OCI-LY1 (cell line): Measurements from ENCODE around the gene RPS21.

Experiments used
- H2AFZ ChIP-seq: fragments of 200-600 bp; sonication (generic), shearing (Covaris generic); 2 replicates; pipeline ENCODE4 v1.6.0; 2014; ENCODE audit warnings: antibody characterized with exemption, mild to moderate bottlenecking, low read length
- H3F3A ChIP-seq: fragments of 200-600 bp; sonication (generic), shearing (Covaris generic); 2 replicates; pipeline ENCODE4 v1.6.0; 2014; ENCODE audit warnings: mild to moderate bottlenecking, antibody characterized with exemption, low read length, moderate library complexity; ENCODE audit not compliant: insufficient read depth
- H3K27ac ChIP-seq: fragments of 200-600 bp; sonication (generic); 2 replicates; pipeline ENCODE4 v1.5.1; 2014; ENCODE audit warnings: low read length, mixed run types, mild to moderate bottlenecking, low read depth; ENCODE audit not compliant: poor library complexity, severe bottlenecking
- H3K27me3 ChIP-seq: fragments of 200-600 bp; sonication (generic); 2 replicates; pipeline ENCODE4 v1.6.0; 2014; ENCODE audit warnings: antibody characterized with exemption, mild to moderate bottlenecking, low read length, moderate library complexity; ENCODE audit not compliant: insufficient read depth
- H3K36me3 ChIP-seq: fragments of 200-600 bp; sonication (generic); 2 replicates; pipeline ENCODE4 v1.6.1; 2014; ENCODE audit warnings: mild to moderate bottlenecking, antibody characterized with exemption, low read length, moderate library complexity, mixed read lengths; ENCODE audit not compliant: insufficient read depth
- H3K4me1 ChIP-seq: fragments of 200-600 bp; sonication (generic); 2 replicates; pipeline ENCODE4 v1.5.1; 2014; ENCODE audit warnings: mild to moderate bottlenecking, low read length, moderate library complexity; ENCODE audit not compliant: insufficient read depth, severe bottlenecking
- H3K4me2 ChIP-seq: fragments of 200-600 bp; sonication (generic), shearing (Covaris generic); 2 replicates; pipeline ENCODE4 v1.6.1; 2014; ENCODE audit warnings: low read length
- H3K4me3 ChIP-seq: fragments of 200-600 bp; sonication (generic); 2 replicates; pipeline ENCODE4 v1.5.1; 2014; ENCODE audit warnings: low read length, low read depth, mild to moderate bottlenecking, mixed read lengths; ENCODE audit not compliant: poor library complexity, severe bottlenecking
- H3K79me2 ChIP-seq: fragments of 200-600 bp; shearing (Covaris generic); 2 replicates; pipeline ENCODE4 v1.6.1; 2016; ENCODE audit warnings: mixed run types, low read length, mixed read lengths; ENCODE audit not compliant: insufficient read depth
- H3K9ac ChIP-seq: fragments of 200-600 bp; sonication (generic), shearing (Covaris generic); 2 replicates; pipeline ENCODE4 v1.6.1; 2014; ENCODE audit warnings: mild to moderate bottlenecking, low read length, mixed read lengths
- H3K9me2 ChIP-seq: fragments of 200-600 bp; sonication (generic), shearing (Covaris generic); 2 replicates; pipeline ENCODE4 v1.6.1; 2014; ENCODE audit warnings: low read depth, mild to moderate bottlenecking, low read length, mixed read lengths
- H3K9me3 ChIP-seq: fragments of 200-600 bp; shearing (Covaris generic); 2 replicates; pipeline ENCODE4 v1.6.1; 2014; ENCODE audit warnings: low read length, mixed read lengths
- H4K20me1 ChIP-seq: fragments of 200-600 bp; sonication (generic), shearing (Covaris generic); 2 replicates; pipeline ENCODE4 v1.6.0; 2016; ENCODE audit warnings: mild to moderate bottlenecking, low read length; ENCODE audit not compliant: insufficient read depth
- EZH2 ChIP-seq: fragments of 200-600 bp; sonication (generic), shearing (Covaris generic); IDR thresholded peaks from 2 replicates; pipeline ENCODE4 v1.8.0; 2017; ENCODE audit warnings: borderline replicate concordance, mixed run types, mild to moderate bottlenecking, antibody characterized with exemption, low read length, moderate library complexity, mixed read lengths
- TF ChIP-seq, protein P1 (sequence below): fragments of 200-600 bp; sonication (generic), shearing (Covaris generic); IDR thresholded peaks from 2 replicates; pipeline ENCODE4 v1.5.1; 2017; ENCODE audit warnings: mild to moderate bottlenecking, antibody characterized with exemption, low read length, moderate library complexity, mixed read lengths

RPS21 gene

DNA sequence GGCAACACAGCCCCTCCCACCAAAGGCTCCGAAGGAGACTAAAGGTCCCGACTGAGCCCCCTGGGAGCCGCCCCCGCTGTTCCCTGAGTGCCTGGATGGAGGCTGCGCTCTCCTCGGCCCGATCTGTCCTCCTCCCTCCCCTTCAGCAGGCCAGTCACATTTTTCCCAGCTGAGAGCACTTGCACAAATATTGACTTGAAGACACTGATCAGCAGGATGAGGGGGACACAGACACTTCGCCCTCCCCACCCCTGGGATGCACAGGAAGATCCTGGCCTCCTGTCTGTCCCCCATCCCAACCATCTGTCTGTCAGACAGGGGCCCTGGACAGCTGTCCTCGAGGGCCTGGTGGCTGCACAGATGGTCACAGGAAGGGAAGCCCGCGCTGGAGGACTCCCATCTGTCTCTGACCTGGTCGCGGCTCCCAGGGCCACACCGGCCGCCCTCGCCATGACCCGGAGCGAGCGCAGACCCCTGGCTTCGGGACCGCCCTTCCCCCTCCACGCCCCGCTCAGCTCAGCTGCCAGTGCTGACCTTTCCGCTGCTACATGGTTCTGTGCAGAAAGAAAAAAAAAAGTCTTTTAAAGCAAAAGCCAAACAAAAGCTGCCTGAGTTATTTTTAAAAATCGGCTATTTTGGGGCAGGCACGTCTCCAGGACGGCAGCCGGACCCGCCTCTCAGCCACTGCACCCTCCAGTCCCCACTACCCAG lies 30.9 kb upstream of the RPS21 start:
- Histone ChIP-seq H3K9me2 (no peaks in the 10 kb centered on the region), H3F3A (no peaks in the 10 kb centered on the region), H2AFZ (no peak overlapping the region), H3K79me2 (no peaks in the 10 kb centered on the region), H3K9me3 (no peaks in the 10 kb centered on the region), H4K20me1 (no peaks in the 10 kb centered on the region), H3K4me1 (no peaks in the 10 kb centered on the region), H3K4me2 (no peak overlapping the region), H3K4me3 (no peak overlapping the region), H3K27ac (no peak overlapping the region), H3K36me3 (no peaks in the 10 kb centered on the region), H3K9ac (no peak overlapping the region), H3K27me3 (peaks cover 7% of the 10 kb centered on the region; the same call in 1 of the 2 replicates)
- no peak for TF ChIP-seq EZH2
- TF ChIP-seq, protein P1, sequence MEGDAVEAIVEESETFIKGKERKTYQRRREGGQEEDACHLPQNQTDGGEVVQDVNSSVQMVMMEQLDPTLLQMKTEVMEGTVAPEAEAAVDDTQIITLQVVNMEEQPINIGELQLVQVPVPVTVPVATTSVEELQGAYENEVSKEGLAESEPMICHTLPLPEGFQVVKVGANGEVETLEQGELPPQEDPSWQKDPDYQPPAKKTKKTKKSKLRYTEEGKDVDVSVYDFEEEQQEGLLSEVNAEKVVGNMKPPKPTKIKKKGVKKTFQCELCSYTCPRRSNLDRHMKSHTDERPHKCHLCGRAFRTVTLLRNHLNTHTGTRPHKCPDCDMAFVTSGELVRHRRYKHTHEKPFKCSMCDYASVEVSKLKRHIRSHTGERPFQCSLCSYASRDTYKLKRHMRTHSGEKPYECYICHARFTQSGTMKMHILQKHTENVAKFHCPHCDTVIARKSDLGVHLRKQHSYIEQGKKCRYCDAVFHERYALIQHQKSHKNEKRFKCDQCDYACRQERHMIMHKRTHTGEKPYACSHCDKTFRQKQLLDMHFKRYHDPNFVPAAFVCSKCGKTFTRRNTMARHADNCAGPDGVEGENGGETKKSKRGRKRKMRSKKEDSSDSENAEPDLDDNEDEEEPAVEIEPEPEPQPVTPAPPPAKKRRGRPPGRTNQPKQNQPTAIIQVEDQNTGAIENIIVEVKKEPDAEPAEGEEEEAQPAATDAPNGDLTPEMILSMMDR = no peak

DNA sequence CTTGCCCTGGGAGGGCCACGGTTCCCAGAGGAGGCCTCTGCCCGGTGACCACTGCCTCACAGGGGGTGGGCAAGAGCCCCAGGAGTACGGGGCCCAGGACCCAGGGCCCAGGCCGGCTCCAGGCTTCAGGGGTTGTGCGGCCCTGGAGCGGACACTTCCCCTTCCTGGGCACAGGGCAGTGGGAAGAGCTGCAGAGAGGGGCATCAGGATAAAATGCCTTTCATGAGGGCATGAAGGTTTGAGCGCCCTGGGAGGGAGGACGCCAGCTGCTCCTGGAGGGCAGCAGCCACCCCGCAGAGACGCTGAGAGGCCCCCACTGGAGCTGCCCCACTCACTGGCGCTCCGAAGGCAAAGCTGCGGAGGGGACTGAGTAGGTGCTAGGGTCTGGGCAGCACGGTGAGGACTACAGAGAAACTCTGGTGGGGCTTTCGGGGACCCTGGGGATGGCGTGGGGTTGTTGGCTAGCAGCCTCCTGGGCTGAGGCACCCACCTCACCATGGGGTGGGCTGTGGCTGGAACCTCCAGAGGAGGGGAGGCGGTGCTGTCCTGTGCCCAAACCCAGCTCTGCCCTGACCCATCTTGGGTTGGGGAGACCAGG lies 30.2 kb upstream of the RPS21 start:
- H3K9me2 ChIP-seq = no peaks in the 10 kb centered on the region
- H3K4me3 ChIP-seq = no peak overlapping the region
- H3K4me2 ChIP-seq = no peak overlapping the region
- peaks cover 7% of the 10 kb centered on the region; the same call in 1 of the 2 replicates for H3K27me3 ChIP-seq
- H3F3A ChIP-seq = no peaks in the 10 kb centered on the region
- no peaks in the 10 kb centered on the region for H3K36me3 ChIP-seq
- H3K9me3 ChIP-seq = no peaks in the 10 kb centered on the region
- H2AFZ ChIP-seq = no peak overlapping the region
- TF ChIP-seq EZH2 = no peak
- TF ChIP-seq, protein P1 = no peak
- H4K20me1 ChIP-seq = no peaks in the 10 kb centered on the region
- no peaks in the 10 kb centered on the region for H3K79me2 ChIP-seq
- no peak overlapping the region for H3K27ac ChIP-seq
- H3K9ac ChIP-seq = no peak overlapping the region
- H3K4me1 ChIP-seq = no peaks in the 10 kb centered on the region

DNA sequence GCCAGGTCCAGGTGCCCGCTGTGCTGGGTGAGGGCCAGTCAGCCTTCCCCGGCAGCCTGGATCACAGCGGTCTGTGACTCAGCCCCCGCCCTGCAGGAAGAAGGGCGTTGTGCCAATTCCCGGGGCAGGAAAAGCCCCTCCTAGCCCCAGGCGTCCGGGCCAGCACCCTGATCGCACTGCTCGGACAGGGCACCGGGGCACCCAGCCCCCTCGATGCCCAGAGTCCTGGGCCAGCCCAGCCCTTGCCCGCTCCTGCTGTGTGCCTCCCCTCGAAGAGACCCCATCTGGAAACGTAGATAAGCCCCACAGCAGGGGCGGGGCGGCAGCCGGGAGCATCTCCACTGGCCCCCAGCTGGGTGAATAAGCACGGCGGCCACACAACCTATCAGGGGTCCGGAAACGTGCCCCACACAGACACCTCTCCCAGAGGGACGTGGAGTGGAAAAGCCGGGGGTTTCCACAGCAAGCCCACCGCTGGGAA lies 29.7 kb upstream of the RPS21 start:
- no peaks in the 10 kb centered on the region for H3K4me1 ChIP-seq
- no peaks in the 10 kb centered on the region for H3K9me2 ChIP-seq
- no peaks in the 10 kb centered on the region for H3K79me2 ChIP-seq
- no peak overlapping the region for H3K27ac ChIP-seq
- H3K4me2 ChIP-seq = no peak overlapping the region
- no peaks in the 10 kb centered on the region for H3K36me3 ChIP-seq
- H3F3A ChIP-seq = no peaks in the 10 kb centered on the region
- H2AFZ ChIP-seq = no peak overlapping the region
- H4K20me1 ChIP-seq = no peaks in the 10 kb centered on the region
- no peak overlapping the region for H3K4me3 ChIP-seq
- H3K9me3 ChIP-seq = no peaks in the 10 kb centered on the region
- H3K9ac ChIP-seq = no peak overlapping the region
- peaks cover 7% of the 10 kb centered on the region; the same call in 1 of the 2 replicates for H3K27me3 ChIP-seq
- TF ChIP-seq, protein P1 = no peak
- no peak for TF ChIP-seq EZH2
